Iris pigment epithelial cell (primary cell): ENCODE data around the gene EHMT2.

Experiments used
- DNase-seq: peaks from one replicate; pipeline ENCODE4 v3.0.0-alpha.2; 2011; ENCODE audit warnings: low read depth

Gene EHMT2

DNA sequence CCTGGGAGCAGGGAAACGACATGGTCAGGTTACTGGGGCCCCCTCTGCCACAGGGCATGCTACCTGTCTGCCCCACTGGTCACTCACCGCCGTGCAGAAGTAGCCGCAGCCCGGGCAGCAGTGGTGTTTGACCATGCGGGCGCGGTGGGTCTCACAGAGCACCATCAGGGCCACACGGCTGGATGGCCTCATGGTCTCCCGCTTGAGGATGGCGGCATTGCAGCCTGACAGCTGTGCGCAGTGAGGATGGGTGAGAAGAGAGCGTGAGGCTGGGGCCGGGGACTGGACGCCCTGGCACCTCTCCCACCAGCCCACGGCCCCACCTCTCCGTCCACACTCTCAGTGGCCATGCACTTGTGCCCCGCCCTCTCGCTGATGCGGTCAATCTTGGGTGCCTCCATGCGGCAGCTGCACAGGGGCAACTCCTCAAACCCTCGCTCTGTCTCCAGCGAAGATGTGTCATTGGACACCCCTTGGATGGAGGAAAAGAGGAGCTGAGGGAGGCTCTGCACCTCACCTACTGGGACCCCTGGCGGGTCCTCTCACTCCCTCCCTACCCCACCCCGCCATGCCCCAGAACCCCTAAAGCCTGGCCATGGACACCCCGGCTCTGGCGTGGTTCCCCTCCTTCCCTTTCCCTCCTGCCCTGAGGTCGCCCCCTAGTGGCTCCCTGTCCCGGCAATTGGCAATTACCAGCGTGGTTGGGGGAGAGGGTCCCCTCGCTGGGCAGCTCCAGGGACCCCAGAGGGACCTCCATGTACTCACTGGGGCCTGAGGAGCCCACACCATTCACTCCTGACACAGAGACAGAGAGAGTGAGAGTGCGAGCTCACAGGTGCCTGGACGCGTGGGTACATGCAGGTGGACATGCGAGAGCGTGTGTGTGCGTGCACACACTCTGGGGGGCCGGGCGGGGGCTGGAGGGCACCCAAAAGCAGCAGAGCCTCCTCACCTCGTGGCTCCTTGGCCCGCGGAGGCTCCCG is 8.9 kb downstream of the EHMT2 start:
- DNase-seq, result no peak

DNA sequence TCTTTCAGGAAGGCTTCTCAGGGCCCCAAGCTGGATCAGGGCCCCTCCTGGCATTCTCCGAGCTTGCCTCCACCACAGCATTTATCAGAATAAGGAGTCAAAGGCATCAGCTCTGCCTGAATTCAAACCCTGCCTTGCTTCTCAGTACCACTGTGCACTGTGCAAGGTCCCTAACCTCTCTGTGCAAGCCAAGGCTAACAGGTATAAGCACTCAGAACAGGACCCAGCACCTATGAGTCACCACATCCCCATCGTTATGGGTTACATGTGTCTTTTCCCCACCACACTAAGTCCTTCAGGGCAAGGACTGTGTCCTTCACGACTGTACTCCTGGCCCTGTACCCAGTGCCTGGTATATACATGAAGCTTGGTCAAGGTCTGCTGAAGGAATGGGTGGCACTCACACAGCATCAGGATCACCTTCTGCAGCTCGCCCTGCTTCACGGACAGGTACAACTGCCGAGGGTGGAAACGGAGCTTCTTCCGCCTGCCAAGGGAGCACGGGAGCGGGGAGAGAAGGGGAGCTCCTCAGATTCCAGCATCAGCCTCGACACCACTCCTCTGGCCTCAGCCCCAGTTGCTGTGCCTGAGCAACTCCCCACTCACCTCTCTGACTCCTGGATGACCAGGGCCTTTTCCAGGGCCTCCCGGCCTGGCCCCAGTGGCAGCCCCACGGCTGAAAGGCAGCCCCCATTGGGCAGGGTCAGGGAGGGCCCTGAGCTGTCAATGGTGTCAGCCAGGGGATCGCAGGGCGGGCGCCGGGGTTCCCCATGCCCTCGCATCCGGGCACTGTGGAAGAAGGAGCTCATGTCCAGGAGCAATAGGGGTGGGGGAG is 10.1 kb downstream of the EHMT2 start:
- DNase-seq, result no peak

DNA sequence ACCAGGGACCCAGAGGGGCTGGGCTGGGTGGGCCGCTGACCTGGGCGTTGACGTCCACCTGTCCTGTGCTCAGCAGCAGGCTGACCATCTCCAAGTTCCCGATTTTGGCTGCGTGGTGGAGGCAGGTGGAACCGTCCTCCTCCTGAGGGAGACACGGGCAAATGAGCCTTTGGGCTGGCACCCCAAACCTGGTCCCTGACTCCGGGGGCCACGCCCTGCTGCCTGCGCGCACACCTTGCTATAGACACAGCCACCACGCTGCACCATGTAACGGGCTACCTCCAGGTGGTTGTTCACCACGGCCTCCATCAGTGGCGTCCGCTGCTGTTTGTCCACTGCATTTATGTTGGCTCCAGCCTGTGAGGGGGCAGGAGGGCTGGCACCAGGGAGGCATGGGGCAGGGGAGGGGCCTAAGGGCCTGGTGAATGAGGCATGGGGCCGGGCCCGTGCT is 10.9 kb downstream of the EHMT2 start:
- DNase-seq, result no peak

DNA sequence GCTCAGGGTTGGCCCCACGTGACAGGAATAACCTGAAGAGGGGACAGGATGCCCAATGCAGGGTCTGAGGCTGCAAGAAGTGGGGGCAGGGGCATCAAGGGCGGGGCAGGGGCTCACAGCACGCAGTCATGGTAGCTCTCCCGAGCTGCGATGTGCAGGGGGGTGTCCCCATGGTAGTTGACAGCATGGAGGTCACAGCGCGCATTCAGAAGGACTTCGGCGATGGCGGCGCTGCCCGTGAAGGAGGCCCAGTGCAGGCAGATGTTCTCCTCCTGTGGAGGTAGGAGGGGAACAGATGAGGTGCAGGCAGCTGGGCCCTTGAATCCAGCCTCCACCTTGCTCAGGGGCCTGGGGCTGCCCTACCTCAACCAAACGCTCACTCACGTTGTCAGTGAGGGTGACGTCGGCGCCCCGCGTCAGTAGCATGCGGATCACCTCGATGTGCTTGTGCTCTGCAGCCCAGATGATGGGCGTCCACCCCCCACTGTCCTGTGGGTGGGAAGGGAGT is 12.9 kb downstream of the EHMT2 start:
- no peak for DNase-seq

DNA sequence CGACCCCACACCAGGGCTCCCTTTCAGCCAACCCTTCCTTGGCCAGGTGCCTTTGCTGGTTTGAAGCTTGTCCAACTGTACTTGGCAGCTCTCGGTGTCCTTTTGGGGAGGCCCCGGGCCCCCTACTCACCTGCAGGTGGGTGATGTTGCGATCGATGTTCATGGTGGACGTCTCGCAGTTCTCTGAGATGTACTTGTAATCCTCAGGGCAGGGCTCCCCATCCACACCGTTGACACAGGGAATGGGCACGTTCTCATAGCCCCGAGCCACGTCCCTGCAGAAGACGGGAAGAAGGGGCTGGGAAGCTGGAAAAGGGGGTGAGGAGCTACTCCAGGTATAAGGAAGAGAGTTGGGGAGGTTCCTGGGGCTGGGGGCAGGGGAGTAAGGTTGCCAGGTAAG is 13.8 kb downstream of the EHMT2 start:
- DNase-seq, result no peak

DNA sequence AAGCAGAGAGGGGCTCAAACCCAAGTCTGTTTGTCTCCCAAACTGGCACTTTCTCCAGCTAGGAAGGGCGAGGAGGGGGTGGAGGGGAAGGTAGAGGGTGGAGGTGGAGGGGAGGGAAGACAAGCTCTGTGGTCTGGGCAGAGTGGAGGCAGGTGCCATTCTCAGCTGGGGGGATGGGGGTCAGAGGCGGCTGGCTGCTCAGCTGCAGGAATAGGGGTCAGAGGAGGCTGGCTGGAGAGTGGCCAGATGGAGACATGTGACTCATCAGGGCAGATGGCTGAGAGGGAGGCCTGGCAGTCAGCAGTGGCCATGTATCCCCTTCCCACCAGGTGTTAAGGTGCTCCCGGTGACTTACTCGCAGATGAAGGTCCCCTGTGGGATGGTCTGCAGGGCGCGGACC is 15.2 kb downstream of the EHMT2 start:
- peak; percentile 40 for DNase-seq

DNA sequence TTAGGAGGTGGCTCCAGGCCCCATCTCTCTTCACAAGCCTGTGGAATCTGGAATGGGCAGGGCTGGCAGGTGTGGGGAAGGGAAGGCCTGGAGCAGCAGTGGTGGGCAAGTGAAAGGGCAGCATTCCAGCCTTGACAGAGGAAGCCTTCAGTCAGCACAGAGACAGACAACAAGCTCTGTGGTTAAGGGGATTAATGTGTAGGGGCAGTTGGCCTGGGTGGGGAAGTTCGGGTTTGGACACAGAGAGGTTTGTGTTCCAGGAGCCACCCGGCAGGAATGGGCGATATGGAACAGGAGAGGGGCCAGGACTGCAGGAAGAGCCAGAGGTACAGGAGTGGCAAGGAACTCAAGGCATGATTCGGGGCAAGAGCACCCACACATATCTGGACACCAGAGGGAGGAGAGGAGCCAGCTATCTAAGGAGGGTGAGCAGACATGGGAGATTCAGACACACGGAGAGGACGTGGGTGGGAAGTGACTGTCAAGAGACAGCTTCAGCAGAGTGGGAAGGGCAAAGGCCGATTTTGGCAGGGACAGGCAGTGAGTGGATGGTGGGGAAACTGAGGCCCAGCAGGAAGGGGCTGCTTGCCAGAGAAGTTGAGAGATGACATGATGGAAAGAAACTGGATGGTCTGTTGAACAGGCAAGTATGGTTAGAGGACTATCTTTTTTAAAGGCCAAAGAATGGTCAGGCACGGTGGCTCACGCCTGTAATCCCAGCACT is 16.2 kb downstream of the EHMT2 start:
- DNase-seq, result no peak

DNA sequence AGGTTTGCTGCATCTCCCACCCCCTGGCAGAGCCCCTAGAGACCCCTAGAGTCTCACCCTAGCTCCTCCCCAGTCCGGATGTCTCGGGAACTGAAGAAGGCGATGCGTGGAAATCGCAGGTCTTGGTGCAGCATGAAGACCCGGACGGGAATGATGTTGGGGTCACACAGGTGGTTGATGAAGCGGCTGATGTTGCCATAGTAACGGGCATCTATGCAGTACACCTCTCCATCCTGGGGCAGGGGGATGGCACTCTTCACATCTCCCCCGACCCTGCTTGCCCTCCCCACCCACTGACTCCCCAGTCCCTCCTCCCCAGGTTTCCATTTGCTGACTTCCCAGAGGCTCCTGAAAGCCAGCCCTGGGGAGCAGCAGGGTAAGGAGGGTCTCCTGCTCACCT is 16.9 kb downstream of the EHMT2 start:
- DNase-seq, result no peak

DNA sequence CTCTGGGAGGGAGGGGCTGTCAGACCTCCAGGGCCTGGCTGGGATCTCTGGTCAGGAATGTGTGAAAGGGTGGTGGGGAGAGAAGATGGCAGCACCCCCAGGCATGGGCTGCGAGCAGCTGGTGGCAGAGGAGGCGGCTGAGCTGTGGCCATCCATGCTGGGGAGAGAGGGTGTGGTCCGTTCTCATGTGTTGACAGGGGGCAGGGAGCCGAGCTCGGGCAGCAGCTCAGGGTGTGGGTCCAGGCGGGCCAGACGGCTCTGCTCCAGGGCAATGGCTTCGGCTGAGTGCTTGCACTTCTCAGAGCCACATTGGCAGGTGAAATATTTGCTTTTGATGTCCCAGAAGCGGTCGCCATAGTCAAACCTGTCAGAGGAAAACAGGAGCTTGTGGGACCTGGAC is 17.6 kb downstream of the EHMT2 start:
- DNase-seq, result no peak

DNA sequence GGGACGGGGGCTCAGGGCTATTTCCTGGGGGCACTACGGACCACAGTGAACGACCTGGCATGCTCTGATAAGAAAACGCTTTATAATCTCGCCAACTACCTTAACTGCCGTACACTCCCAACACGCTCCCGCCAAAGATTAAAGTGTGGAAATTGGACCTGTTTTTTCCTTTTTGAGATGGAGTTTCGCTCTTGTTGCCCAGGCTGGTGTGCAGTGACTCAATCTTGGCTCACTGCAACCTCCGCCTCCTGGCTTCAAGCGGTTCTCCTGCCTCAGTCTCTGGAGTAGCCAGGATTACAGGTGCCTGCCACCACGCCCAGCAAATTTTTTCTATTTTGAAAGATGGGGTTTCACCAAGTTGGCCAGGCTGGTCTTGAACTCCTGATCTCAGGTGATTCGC is 18.4 kb downstream of the EHMT2 start:
- no peak for DNase-seq

DNA sequence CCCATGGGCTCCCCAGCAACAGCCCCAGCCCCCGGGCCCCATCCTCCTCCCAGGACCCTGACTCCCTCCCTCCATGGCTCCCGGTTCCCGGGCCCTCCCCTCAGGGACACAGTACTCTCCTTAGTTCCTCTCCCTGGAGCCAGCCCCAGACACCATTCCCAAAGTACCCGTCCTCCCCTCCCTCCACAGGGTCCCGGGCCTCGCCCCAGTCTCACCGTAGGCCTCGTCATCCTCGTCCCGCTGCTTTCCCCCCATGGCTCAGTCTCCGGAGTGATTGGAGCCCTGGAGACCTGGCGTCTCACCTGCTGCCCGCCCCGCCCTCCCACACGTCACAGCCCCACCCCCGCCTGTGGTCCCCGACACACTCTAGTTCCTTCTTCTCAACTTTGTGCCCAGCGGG is 18.8 kb downstream of the EHMT2 start, which contains the start of gene SLC44A4:
SLC44A4 (minus strand) TSS at position 272 of the 400 bp plus-strand sequence; CDS start at position 255, 17 bp downstream.
- DNase-seq, result no peak

DNA sequence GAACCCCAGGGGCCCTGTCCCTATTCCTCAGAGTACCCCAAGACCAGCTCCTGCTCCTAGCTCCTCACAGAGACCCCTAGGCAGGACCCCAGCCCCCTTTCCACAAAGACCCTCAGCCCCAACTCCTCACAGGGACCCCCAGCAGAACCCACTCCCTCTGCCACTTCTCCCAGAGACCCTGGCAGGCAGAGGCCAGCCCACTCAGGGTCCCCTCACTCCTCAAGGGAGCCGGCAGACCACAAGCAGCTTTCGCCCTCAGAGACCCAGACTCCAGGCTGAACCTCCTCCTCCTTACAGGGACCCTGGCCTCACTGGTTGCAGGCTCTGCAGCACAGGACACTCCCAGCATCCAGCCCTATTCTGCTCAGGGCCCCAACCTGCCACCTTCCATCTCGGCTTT is 19.3 kb downstream of the EHMT2 start:
- no peak for DNase-seq

DNA sequence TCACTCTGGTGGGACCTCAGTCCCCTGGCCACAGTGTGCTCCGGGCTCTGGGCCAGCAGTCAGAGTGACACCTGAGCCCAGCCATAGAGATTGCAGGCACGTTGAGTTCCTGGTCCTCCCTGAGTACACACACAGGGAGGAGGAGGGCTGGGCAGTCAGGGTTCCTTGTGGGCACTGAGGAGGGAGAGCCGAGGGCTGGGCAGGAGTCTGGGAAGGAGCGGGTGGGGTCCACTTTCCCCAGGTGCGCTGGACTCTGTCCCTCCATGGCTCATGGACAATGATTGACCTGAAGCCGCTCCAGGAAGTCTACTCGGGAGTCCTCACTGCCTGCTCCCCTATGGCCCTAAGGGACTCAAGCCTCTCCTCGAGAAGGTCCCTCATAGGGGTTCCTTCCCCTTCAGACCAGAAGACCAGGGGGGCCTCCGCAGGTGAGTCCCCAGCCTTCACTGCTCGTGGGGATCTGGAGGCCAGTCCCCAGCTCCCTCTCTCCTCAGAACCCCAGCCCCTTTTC is 19.8 kb downstream of the EHMT2 start:
- no peak for DNase-seq

DNA sequence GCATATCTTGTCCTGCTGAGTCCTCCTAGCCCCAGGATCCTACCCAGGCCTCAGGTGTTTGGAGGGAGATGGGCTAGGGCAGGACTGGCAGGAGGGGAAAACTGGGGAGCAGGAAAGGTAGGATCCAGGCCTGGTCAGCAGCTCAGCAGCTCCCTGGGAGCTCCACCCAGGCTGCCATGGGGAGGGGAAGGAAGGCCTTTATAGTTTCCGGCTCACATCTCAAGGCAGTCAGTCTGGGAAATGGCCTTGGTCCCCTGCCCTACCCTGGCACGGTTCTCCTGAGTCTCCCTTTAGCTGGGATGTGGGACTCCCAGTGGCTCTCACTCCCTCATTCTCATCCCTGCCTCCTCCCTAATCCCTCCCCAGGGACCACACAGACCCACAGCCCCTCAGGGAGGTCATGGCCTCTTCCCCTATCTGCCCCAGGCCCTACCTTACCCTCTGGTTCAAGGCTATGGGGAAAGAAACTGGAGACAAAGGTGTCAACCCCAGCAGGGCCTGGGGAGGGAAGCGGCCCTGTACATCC is 20.3 kb downstream of the EHMT2 start:
- no peak for DNase-seq

DNA sequence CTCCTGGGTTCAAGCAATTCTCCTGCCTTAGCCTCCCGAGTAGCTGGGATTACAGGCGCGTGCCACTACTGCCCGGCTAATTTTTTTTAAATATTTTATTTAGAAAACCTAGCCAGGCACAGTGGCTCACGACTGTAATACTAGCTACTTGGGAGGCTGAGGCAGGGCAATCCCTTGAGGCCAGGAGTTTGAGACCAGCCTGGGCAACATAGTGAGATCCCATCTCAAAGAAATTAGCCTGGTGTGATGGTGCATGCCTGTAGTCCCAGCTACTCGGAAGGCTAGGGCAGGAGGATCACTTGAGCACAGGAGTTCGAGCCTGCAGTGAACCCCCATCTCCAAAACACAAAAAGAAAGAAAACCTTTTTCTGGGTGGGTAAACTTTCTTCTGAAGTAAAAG is 21.1 kb downstream of the EHMT2 start:
- no peak for DNase-seq

DNA sequence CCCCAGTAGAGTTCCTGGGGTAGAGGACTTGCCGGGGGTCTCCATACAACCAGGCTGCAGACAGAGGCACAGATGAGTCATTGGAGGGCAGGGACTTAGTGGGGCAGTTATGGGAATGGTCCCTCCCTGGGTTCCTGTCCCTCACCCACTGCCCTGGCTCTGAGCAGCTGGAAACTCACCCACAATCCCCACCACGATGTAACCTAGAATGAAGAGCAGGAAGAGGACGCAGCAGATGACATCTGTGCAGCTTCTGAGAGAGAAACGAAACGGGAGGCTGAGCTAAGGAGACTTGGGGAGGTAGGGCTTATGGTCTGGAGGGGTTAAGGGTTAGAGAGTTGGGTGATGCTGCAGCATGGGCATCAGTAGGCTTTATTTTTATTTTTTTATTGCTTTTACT is 21.6 kb downstream of the EHMT2 start:
- no peak for DNase-seq

DNA sequence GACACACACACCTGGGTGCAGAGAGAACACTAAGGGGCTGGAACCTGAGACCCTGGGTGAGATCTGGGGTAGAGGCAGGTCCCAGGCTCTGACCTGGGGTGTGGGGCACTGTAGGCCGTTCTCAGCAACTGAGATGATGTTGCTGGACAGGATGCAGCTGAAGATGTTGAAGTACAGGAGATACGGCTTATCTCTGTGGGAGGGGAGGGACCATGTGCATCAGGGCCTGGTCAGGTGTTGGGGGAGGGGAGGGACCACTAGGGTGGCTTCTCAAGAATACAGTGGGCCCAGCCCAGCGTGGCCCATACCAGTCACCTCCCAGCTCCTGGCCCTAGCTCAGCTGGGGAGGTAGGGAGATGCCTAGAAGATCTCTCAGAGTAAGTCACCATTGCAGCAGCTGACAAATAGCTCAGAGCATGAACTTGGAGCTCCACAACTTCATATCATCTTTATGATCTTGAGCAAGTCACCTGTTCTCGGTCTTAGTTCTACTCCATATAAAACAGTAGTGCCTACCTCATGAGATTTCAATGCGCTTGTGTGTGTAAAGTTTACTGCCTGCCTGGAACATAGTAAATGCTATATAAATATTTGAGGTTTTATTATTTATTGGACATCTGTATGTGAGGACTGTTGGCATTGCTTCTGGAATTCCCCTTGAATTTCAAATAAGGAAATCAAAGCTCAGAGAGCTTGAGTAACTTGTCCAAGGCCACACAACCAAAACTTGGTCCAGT is 22.5 kb downstream of the EHMT2 start:
- DNase-seq, result no peak

DNA sequence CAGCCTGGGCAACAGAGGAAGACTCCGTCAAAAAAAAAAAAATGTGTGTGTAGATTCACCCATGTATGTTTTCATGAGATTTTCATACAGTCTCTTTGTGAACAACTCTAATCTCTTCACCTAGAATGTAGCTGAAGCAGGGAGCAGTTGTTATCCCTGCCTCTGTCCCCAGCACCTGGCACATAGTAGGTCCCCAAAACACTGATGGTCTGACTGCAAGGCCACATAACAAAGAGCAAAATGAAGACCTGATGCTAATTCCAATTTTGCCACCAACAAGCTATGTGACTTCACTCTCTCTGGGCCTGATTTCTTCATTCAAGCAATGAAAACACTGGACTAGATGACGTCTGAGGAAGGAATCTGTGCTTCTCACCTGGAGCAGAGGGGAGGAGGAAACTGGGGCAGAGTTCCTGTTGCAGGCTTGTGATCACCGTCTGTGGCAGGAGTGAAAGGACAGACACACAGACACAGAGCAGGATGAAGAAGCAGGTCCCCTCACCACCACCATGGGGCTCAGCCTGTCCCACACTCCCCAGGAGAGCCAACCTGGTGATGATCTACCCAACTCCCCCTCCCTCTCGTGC is 23.3 kb downstream of the EHMT2 start:
- no peak for DNase-seq

DNA sequence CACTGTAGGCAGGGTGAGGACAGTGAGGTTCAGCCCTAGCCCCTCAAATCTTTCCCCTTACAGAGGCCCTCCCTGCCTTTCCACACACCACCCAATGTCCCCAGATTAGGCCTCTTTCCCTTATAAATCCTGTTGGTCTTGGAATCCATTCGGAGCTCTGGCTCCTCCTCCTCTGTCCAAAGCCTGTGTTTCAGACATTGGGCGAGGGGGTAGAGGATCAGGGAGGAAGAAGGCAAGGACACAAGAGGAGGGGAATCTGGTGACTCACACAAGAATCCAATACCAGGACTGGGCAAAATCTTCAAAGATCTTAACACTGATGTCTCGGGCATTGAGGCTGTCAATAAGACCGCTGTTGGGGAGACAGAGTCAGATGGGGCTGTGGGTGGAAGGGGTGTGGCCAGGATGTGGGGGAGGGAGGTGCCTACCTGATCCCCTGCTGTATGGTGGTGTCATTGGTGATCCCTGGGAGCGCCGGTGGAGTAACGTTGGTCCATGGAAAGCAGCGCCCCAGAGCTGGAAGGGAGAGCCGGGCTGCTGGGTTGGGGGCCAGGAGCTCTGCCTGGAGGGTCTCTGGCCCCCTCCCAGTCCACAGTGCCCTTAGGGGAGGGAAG is 26.3 kb downstream of the EHMT2 start:
- DNase-seq, result peak; percentile 19

DNA sequence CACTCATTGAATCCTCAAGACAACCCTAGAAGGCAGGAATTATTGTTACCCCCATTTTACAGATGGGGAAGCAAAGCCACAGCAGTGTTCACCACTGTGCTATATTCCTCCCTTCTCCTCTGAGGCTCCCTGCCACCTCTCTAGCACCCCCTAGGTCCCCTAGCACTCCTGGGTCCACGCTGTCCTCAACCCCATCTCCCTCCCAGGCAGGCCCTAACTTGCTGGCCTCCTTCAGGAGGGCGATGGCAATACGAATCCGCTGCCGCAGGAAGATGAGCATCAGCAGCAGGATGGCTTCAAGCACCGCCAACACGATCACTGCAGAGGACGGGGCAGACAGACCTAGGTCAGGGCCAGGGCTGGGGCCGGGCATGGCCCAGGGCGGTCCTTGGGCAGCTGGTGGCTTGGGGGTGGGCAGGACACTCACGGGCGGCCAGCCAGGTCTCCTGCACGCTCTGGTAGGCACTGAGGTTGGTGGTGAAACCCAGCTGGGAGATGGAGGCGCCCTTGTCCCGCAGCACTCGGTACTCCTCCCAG is 27.0 kb downstream of the EHMT2 start:
- no peak for DNase-seq
